ENCODE data around the gene GHRL. TPM values are rescaled to one million over a fixed set of nuclear protein-coding genes. Genes with fewer than 3 reads are reported as not detected.

The GHRL gene
- not detected in 2 replicates for total RNA-seq (ENCODE audit: low replicate concordance)

GRCh38 chr3:10292505-10293419, at the start of gene GHRL:
TSS of gene GHRL (minus strand) at chr3:10292947. CDS start at chr3:10290180, 2,767 bp downstream.
- Histone ChIP-seq H3K27ac (no peak within 1 kb of the TSS), H3F3A (ENCODE audit: low read depth) (no peaks in the 10 kb centered on the region), H3K4me1 (no peaks in the 10 kb centered on the region), H3K27me3 (no peaks in the 10 kb centered on the region), H2AFZ (replicated peaks) (no peak within 1 kb of the TSS), H3K4me2 (no peak within 1 kb of the TSS), H3K4me3 (no peak within 1 kb of the TSS), H3K79me2 (ENCODE audit: low read depth) (no peaks in the 10 kb centered on the region), H3K9ac (no peak within 1 kb of the TSS), H4K20me1 (ENCODE audit: low read depth) (no peaks in the 10 kb centered on the region), H3K36me3 (no peaks in the 10 kb centered on the region), H3K9me3 (ENCODE audit: low read depth) (no peaks in the 10 kb centered on the region)
- TF ChIP-seq EZH2 (IDR thresholded peaks at IDR 0.05) = no peak
- TF ChIP-seq EZH2phosphoT487 (IDR thresholded peaks at IDR 0.05) = no peak
- H3K36me3 Mint-ChIP-seq = peaks cover 13% of the 10 kb centered on the region
- no peak within 1 kb of the TSS for H3K4me3 Mint-ChIP-seq
- no peak for DNase-seq (ENCODE audit: low spot score)
- no peak within 1 kb of the TSS for H3K27ac Mint-ChIP-seq
- H3K9me3 Mint-ChIP-seq = no peaks in the 10 kb centered on the region
- no peaks in the 10 kb centered on the region for H3K27me3 Mint-ChIP-seq (ENCODE audit: insufficient read depth, low read depth)
- H3K4me1 Mint-ChIP-seq = no peaks in the 10 kb centered on the region

GRCh38 chr3:10341901-10342398, 49.2 kb upstream of the GHRL start:
- Histone ChIP-seq H3K27ac (no peak overlapping the region), H3K4me2 (no peak overlapping the region), H3K79me2 (ENCODE audit: low read depth) (no peaks in the 10 kb centered on the region), H3K27me3 (no peaks in the 10 kb centered on the region), H3K4me3 (no peak overlapping the region), H3K9me3 (ENCODE audit: low read depth) (no peaks in the 10 kb centered on the region), H3K36me3 (no peaks in the 10 kb centered on the region), H4K20me1 (ENCODE audit: low read depth) (no peaks in the 10 kb centered on the region), H3F3A (ENCODE audit: low read depth) (no peaks in the 10 kb centered on the region), H3K9ac (no peak overlapping the region), H2AFZ (replicated peaks) (no peak overlapping the region), H3K4me1 (peaks cover 12% of the 10 kb centered on the region)
- no peak overlapping the region for H3K4me3 Mint-ChIP-seq
- H3K4me1 Mint-ChIP-seq = no peaks in the 10 kb centered on the region
- H3K36me3 Mint-ChIP-seq = no peaks in the 10 kb centered on the region
- TF ChIP-seq CTCF (IDR thresholded peaks at IDR 0.05) (no peak), EZH2 (IDR thresholded peaks at IDR 0.05) (no peak), EZH2phosphoT487 (IDR thresholded peaks at IDR 0.05) (no peak)
- peaks cover 8% of the 10 kb centered on the region for H3K27me3 Mint-ChIP-seq (ENCODE audit: insufficient read depth, low read depth)
- H3K27ac Mint-ChIP-seq = no peak overlapping the region
- no peak for DNase-seq (ENCODE audit: low spot score)
- H3K9me3 Mint-ChIP-seq = no peaks in the 10 kb centered on the region

- Histone ChIP-seq H3F3A (ENCODE audit: low read depth) (no peaks in the 10 kb centered on the region), H3K27me3 (no peaks in the 10 kb centered on the region), H3K36me3 (no peaks in the 10 kb centered on the region), H3K4me3 (no peak overlapping the region), H3K4me2 (no peak overlapping the region), H3K9ac (no peak overlapping the region), H3K4me1 (peaks cover 12% of the 10 kb centered on the region), H2AFZ (replicated peaks) (no peak overlapping the region), H3K27ac (no peak overlapping the region), H4K20me1 (ENCODE audit: low read depth) (no peaks in the 10 kb centered on the region), H3K9me3 (ENCODE audit: low read depth) (no peaks in the 10 kb centered on the region), H3K79me2 (ENCODE audit: low read depth) (no peaks in the 10 kb centered on the region)
- peaks cover 6% of the 10 kb centered on the region for H3K4me1 Mint-ChIP-seq
- H3K4me3 Mint-ChIP-seq = no peak overlapping the region
- no peak for DNase-seq (ENCODE audit: low spot score)
- H3K27ac Mint-ChIP-seq = no peak overlapping the region
- no peaks in the 10 kb centered on the region for H3K36me3 Mint-ChIP-seq
- H3K27me3 Mint-ChIP-seq (ENCODE audit: insufficient read depth, low read depth) = peaks cover 5% of the 10 kb centered on the region
- no peaks in the 10 kb centered on the region for H3K9me3 Mint-ChIP-seq
- no peak for TF ChIP-seq EZH2phosphoT487 (IDR thresholded peaks at IDR 0.05)
- no peak for TF ChIP-seq CTCF (IDR thresholded peaks at IDR 0.05)
- TF ChIP-seq EZH2 (IDR thresholded peaks at IDR 0.05) = no peak
Measured at GRCh38 chr3:10340476-10340875, 47.7 kb upstream of the GHRL start.

- H3K4me1 ChIP-seq = peaks cover 12% of the 10 kb centered on the region
- no peak overlapping the region for H3K9ac ChIP-seq
- no peak overlapping the region for H3K4me2 ChIP-seq
- no peaks in the 10 kb centered on the region for H3F3A ChIP-seq (ENCODE audit: low read depth)
- Mint-ChIP-seq H3K4me3 (no peak overlapping the region), H3K36me3 (no peaks in the 10 kb centered on the region), H3K4me1 (peaks cover 6% of the 10 kb centered on the region), H3K27me3 (ENCODE audit: insufficient read depth, low read depth) (peaks cover 8% of the 10 kb centered on the region), H3K9me3 (no peaks in the 10 kb centered on the region), H3K27ac (no peak overlapping the region)
- TF ChIP-seq EZH2 (IDR thresholded peaks at IDR 0.05) (no peak), CTCF (IDR thresholded peaks at IDR 0.05) (no peak), EZH2phosphoT487 (IDR thresholded peaks at IDR 0.05) (no peak)
- H2AFZ ChIP-seq (replicated peaks) = no peak overlapping the region
- H3K27ac ChIP-seq = no peak overlapping the region
- H4K20me1 ChIP-seq (ENCODE audit: low read depth) = no peaks in the 10 kb centered on the region
- H3K36me3 ChIP-seq = no peaks in the 10 kb centered on the region
- no peaks in the 10 kb centered on the region for H3K9me3 ChIP-seq (ENCODE audit: low read depth)
- H3K4me3 ChIP-seq = no peak overlapping the region
- H3K79me2 ChIP-seq (ENCODE audit: low read depth) = no peaks in the 10 kb centered on the region
- no peaks in the 10 kb centered on the region for H3K27me3 ChIP-seq
- no peak for DNase-seq (ENCODE audit: low spot score)
Measured at GRCh38 chr3:10340046-10340445, 47.3 kb upstream of the GHRL start.
